HG02981 (cell line): ENCODE results near the gene CCR5AS.
A peak's percentile ranks its signal among the peaks of the same experiment; 100 is the strongest.

Experiments
- ATAC-seq: cut with Tn5 transposase; IDR thresholded peaks from one replicate; pipeline ENCODE4 v1.9.1; 2021; ENCODE audit warnings: mild to moderate bottlenecking, moderate library complexity; ENCODE audit not compliant: unreplicated experiment

Gene CCR5AS

DNA sequence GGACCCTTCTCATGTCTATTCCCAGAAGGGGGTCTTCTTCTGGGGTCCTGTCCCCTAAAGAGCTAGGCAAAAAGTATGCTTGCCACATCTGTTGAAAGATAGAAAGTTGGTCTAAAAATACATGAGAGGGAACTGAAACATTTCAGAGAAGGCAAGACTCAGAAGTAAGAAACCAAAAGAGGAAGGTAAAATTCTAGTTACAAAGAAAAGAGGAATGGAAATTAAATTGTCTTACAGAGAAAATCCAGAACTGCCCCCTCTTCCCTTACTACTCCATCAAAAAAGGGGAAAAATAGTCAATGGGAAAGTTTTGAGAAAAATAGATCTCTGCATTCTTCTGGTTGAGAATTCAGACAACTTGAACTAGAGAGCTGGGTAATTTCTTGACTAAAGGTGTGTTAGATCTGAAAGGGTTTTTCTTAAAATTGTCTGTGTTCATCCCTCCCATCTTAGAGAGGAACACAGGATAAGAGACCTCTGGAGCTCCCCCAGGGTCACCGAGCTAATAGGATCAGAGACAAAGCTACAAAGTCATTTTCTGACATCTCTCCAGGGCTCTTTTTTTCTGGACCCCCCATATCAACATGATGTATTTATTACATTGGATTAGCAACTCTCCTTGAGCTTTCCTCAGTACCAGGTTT is 85.3 kb downstream of the CCR5AS start:
- ATAC-seq = no peak

DNA sequence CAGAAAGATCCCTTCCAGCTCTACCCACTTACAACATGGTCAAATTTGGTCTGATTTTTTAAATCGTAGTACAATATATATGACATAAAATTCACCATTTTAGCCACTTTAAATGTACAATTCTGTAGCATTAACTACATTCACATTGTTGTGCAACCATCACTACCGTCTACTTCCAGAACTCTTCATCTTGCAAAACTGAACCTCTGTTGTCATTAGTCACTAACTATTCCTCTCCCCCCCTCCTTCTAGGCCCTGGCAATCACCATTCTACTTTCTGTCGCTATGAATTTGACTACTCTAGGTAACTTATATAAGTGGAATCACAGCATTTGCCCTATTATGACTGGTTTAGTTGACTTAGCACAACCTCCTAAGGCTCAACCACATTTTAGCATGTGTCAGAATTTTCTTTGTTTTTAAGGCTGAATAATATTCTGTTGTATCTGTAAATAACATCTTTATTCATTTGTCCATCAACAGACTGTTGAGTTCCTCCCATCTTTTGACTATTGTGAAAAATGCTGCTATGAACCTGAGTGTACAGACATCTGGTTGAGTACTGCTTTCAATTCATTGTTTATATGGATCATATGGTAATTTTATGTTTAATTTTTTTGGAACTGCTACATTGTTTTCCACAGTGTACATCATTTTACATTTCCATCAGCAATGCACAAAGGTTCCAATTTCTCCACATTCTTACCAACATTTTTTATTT is 88.5 kb downstream of the CCR5AS start:
- no peak for ATAC-seq

DNA sequence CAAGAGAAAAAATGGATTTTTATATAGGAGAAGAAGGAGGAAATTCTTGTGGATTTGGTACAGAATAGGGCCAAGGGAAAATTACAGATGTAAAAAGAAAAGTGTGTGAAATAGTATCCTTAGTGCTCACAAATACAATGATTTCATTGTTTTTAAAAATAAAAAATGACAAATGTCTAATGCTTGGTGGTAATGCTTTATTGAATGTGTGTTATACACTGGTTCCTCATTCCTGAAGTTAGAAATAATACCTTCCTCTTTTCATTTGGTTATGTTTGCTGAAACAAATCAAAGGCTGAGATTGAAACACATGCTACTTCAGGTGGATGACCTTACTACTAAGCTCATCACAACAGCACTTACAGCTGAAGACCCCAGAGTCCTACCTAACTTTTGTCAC is 90.7 kb downstream of the CCR5AS start:
- ATAC-seq = no peak

DNA sequence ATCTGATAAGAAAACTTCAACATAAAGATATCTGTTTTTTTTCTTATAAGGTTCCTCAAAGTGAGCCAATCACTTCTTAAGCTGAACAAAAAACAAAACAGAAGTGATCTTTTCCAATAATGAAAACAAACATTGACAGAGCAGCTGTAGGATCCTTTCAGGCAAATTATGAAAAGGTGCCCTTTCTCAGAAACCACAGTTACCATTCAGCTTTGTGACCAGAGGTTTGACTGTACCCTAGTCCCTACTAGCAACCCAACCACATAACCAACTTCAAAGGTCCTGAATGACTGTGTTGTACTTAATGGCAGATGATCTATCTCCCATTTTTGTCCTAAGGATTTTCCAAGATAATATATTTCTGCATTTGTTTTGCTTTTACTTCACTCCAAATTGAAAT is 92.3 kb downstream of the CCR5AS start:
- ATAC-seq = peak; percentile 59
